Stimulated activated CD8-positive, alpha-beta memory T cell treated with anti-CD3 and anti-CD28 coated beads, Interleukin-12 subunit alpha, Interleukin-12 subunit beta, amount 100 ng/mL, for 24 hours (primary cell): ENCODE results near the gene REST.
"Not testable (repeated sequence)": the region's sequence is repeated elsewhere in the genome, so short reads cannot be mapped to it uniquely, and the experiment has no call there.

ENCODE experiments used
- DNase-seq: peaks from one replicate; pipeline ENCODE4 v3.0.0-alpha.2; 2020; ENCODE audit errors: extremely low read depth

Gene REST

GRCh38 chr4:56907489-56908205, at the start of gene REST:
REST (plus strand) TSS chr4:56907900; CDS start chr4:56910639, 2,739 bp downstream.
- peak; percentile 63 for DNase-seq

GRCh38 chr4:56859841-56860240, 47.9 kb upstream of the REST start:
- DNase-seq: no peak

GRCh38 chr4:56860781-56861180, 46.9 kb upstream of the REST start:
- DNase-seq: no peak

- DNase-seq: no peak
Measured at GRCh38 chr4:56861360-56861759, 46.3 kb upstream of the REST start.

- DNase-seq: no peak
Measured at GRCh38 chr4:56863441-56864139, 44.1 kb upstream of the REST start.

GRCh38 chr4:56870946-56871345, 36.8 kb upstream of the REST start:
- no peak for DNase-seq

- no peak for DNase-seq
Measured at GRCh38 chr4:56871371-56871866, 36.3 kb upstream of the REST start.

GRCh38 chr4:56874166-56874565, 33.5 kb upstream of the REST start:
- no peak for DNase-seq

GRCh38 chr4:56874923-56875322, 32.8 kb upstream of the REST start:
- DNase-seq: no peak

GRCh38 chr4:56876264-56876663, 31.4 kb upstream of the REST start:
- DNase-seq: no peak

- DNase-seq: no peak
Measured at GRCh38 chr4:56879996-56880395, 27.7 kb upstream of the REST start.

GRCh38 chr4:56880572-56880971, 27.1 kb upstream of the REST start:
- no peak for DNase-seq

GRCh38 chr4:56884511-56884910, 23.2 kb upstream of the REST start:
- not testable (repeated sequence) for DNase-seq

- DNase-seq: no peak
Measured at GRCh38 chr4:56892691-56893090, 15.0 kb upstream of the REST start.

- DNase-seq: not testable (repeated sequence)
Measured at GRCh38 chr4:56897842-56898241, 9.9 kb upstream of the REST start.

GRCh38 chr4:56900186-56900585, 7.5 kb upstream of the REST start:
- DNase-seq: not testable (repeated sequence)

GRCh38 chr4:56902703-56903102, 5.0 kb upstream of the REST start:
- no peak for DNase-seq

- DNase-seq: no peak
Measured at GRCh38 chr4:56905796-56906195, 1.9 kb upstream of the REST start.

GRCh38 chr4:56906489-56907393, 959 bp upstream of the REST start:
- DNase-seq: no peak

GRCh38 chr4:56908206-56909085, 746 bp downstream of the REST start:
- peak; percentile 40 for DNase-seq
